ENCODE results near the gene KLF18. TPM values are rescaled to one million over a fixed set of nuclear protein-coding genes. Genes with fewer than 3 reads are reported as not detected.
"Not testable (repeated sequence)": the region's sequence is repeated elsewhere in the genome, so short reads cannot be mapped to it uniquely, and the experiment has no call there.

The KLF18 gene
- polyA plus RNA-seq = not detected

DNA sequence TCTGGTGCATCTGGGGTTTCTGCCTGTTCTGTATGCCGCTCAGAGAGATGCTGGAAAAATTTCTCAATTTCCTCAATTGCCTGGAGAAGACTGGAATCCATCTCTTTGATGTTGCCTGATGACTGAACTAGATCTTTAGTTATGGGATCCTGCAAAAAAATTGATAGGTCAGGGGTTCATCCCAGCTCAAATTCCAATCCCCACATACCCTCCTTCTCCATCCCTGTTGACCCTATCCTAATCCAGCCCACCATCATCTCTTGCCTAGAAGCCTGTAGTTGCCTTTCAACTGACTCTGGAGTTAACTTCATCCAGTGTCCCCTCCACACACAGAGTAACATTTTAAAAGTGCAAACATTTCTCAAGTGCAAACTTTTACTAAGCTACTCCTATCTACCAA lies at the start of gene KLF18:
Gene KLF18, minus strand, starts transcription at position 101 of the 400 bp plus-strand sequence. Its CDS starts 0 bp downstream, at position 101.
- WGBS, 3 donors = 86 to 100% (median 88%) methylated on average over 1 of the region's 1 CpG
- no peak within 1 kb of the TSS for H3K27ac ChIP-seq (ENCODE audit: low read depth, low read length)

DNA sequence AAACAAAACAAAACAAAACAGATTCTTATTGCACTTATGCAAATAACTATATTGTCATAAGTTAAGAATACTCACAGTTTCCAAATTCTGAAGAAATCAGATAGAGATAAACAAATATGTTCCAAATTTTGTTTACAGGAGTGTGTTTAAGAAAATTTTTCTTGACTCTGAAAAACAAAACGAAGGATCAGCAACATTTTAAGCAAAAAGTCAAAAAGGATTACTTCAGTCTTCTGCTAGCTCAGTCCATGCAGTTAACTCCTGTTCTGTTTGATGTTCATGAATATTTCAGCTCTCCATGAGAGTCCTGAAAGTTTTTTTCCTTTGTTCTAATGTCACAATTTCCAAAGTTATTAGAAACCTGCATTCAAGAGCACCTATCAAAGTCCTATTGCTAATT lies 33.2 kb upstream of the KLF18 start:
- 74 to 88% (median 78%) methylated on average over 1 of the region's 1 CpG for WGBS, 3 donors
- H3K27ac ChIP-seq (ENCODE audit: low read depth, low read length) = no peak overlapping the region

GRCh38 chr1:44170281-44170823 lies 28.9 kb upstream of the KLF18 start:
- 87 to 95% (median 95%) methylated on average over 3 of the region's 3 CpGs for WGBS, 3 donors

GRCh38 chr1:44168520-44169098 lies 27.2 kb upstream of the KLF18 start:
- WGBS, 3 donors = 75 to 87% (median 83%) methylated on average over 5 of the region's 5 CpGs
- no peak overlapping the region for H3K27ac ChIP-seq (ENCODE audit: low read depth, low read length)

More at GRCh38 chr1:44170281-44170823, 28.9 kb upstream of the KLF18 start:
- H3K27ac ChIP-seq (ENCODE audit: low read depth, low read length) = no peak overlapping the region

DNA sequence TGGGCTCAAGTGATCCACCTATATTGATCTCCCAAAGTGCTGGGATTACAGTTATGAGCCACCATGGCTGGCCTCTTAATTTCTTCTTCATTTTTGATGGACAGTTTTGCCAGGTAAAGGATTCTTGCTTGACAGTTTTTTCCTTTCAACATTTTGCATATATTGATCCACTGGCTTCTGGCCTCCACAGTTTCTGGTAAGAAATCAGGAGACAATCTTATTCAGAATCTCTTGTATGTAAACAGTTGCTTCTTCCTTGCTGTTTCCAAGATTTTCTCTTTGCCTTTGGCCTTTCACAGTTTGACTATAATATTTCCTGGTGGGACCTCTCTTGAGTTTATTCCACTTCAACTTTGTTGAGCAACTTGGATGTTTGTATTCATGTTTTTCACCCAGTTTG lies 20.1 kb upstream of the KLF18 start:
- no peak overlapping the region for H3K27ac ChIP-seq (ENCODE audit: low read depth, low read length)

- no peak overlapping the region for H3K27ac ChIP-seq (ENCODE audit: low read depth, low read length)
Measured at GRCh38 chr1:44158871-44159270, 17.4 kb upstream of the KLF18 start.

- WGBS, 3 donors = 81 to 91% (median 83%) methylated on average over 1 of the region's 1 CpG
- H3K27ac ChIP-seq (ENCODE audit: low read depth, low read length) = no peak overlapping the region
Measured at GRCh38 chr1:44157903-44158302, 16.5 kb upstream of the KLF18 start.

- WGBS, 3 donors = 86 to 87% (median 86%) methylated on average over 3 of the region's 3 CpGs
- no peak overlapping the region for H3K27ac ChIP-seq (ENCODE audit: low read depth, low read length)
Measured at GRCh38 chr1:44154049-44154448, 12.6 kb upstream of the KLF18 start.

- no peak overlapping the region for H3K27ac ChIP-seq (ENCODE audit: low read depth, low read length)
- WGBS, 3 donors = 84 to 88% (median 88%) methylated on average over 1 of the region's 1 CpG
Measured at GRCh38 chr1:44152692-44153091, 11.3 kb upstream of the KLF18 start.

- H3K27ac ChIP-seq (ENCODE audit: low read depth, low read length) = no peak overlapping the region
- 13 to 35% (median 35%) methylated on average over 1 of the region's 1 CpG for WGBS, 3 donors
Measured at GRCh38 chr1:44151808-44152207, 10.4 kb upstream of the KLF18 start.

DNA sequence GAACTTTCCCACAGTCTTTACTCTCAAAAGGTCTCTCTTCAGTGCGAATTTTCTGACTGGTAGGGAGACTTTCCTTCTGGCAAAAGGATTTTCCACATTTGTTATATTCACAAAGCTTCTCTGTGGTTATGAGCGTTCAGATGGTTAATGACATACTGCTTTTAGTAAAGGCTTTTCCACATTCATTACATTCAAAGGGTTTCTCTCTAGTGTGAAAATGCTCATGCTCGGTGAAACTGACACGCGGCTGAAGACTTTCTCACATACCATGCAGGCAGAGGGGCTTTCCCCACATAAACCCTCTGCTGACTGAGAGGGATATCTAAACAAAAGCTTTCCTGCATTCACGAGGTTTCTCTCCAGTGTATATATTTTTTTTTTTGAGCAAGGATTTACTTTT lies 9.9 kb upstream of the KLF18 start:
- no peak overlapping the region for H3K27ac ChIP-seq (ENCODE audit: low read depth, low read length)
- 59 to 64% (median 63%) methylated on average over 6 of the region's 6 CpGs for WGBS, 3 donors

- WGBS, 3 donors = 81 to 89% (median 82%) methylated on average over 3 of the region's 3 CpGs
- no peak overlapping the region for H3K27ac ChIP-seq (ENCODE audit: low read depth, low read length)
Measured at GRCh38 chr1:44147582-44147981, 6.2 kb upstream of the KLF18 start.

DNA sequence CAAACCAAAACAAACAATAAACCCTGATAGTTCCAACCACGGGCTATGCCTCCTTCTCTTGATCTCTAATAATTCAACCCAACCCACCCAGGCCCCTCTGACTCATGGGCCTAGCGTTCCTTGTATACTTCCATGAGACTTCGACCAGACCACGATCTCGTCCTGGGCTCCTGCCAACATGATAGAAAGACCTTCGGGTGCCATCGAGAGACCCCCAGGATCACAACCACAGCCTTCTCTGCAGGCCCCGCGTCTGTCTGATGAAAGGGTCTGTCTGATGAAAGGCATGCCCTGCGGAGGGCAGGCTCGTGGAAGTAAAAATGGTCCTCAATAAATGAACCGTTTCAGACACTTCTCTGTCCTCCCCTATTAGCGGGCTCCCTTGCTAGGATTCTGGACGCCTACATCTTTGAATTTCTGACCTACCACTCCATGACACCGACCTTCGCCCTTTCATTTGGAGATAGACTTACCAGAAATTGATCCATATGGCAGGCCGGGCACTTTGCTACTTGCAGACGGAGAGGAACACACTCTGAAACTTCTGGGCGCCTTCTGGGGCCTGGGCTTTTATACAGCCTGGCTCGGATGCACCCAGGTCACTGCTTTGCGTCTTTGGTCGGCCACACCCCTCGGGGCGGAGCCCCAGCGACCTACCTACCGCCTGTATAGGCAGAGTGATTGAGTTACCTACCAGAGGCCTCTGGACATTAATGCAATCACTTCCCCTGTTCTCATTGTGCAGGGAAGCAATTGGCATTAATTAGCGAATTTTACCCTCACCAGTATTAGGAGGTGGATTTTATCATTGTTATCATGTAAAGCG lies 5.3 kb upstream of the KLF18 start:
- no peak overlapping the region for H3K27ac ChIP-seq (ENCODE audit: low read depth, low read length)
- WGBS, 3 donors = 88 to 93% (median 92%) methylated on average over 28 of the region's 28 CpGs

- H3K27ac ChIP-seq (ENCODE audit: low read depth, low read length) = no peak overlapping the region
- WGBS, 3 donors = 86 to 98% (median 92%) methylated on average over 2 of the region's 2 CpGs
Measured at GRCh38 chr1:44144962-44145756, 3.7 kb upstream of the KLF18 start.

GRCh38 chr1:44139565-44139964 lies 1.9 kb downstream of the KLF18 start:
- not testable (repeated sequence) for H3K27ac ChIP-seq (ENCODE audit: low read depth, low read length)
- 85 to 95% (median 87%) methylated on average over 7 to 8 of the region's 8 CpGs for WGBS, 3 donors

DNA sequence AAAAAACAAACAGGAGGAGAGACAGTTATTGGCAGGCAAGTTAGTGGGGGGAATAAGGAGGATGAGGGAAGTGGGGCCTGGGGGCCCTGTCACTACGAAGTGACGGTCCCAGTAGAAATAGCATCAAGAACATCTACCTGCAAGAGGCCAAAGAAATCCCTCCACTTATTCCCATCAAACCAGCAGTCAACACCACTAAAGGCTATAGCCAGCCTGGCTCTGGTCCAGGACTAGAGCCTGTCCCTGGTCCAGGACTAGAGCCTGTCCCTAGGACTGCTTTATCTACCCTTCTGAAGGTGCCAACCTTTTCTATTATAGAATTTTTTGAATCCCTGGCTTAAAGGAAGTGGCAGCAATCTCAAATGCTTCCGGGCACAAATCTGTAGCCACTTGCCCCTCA lies 3.2 kb downstream of the KLF18 start:
- no peak overlapping the region for H3K27ac ChIP-seq (ENCODE audit: low read depth, low read length)
- WGBS, 3 donors = 86 to 94% (median 92%) methylated on average over 3 of the region's 3 CpGs

GRCh38 chr1:44135886-44136285 lies 5.5 kb downstream of the KLF18 start:
- 71 to 89% (median 71%) methylated on average over 2 of the region's 2 CpGs for WGBS, 3 donors
- H3K27ac ChIP-seq (ENCODE audit: low read depth, low read length) = no peak overlapping the region

DNA sequence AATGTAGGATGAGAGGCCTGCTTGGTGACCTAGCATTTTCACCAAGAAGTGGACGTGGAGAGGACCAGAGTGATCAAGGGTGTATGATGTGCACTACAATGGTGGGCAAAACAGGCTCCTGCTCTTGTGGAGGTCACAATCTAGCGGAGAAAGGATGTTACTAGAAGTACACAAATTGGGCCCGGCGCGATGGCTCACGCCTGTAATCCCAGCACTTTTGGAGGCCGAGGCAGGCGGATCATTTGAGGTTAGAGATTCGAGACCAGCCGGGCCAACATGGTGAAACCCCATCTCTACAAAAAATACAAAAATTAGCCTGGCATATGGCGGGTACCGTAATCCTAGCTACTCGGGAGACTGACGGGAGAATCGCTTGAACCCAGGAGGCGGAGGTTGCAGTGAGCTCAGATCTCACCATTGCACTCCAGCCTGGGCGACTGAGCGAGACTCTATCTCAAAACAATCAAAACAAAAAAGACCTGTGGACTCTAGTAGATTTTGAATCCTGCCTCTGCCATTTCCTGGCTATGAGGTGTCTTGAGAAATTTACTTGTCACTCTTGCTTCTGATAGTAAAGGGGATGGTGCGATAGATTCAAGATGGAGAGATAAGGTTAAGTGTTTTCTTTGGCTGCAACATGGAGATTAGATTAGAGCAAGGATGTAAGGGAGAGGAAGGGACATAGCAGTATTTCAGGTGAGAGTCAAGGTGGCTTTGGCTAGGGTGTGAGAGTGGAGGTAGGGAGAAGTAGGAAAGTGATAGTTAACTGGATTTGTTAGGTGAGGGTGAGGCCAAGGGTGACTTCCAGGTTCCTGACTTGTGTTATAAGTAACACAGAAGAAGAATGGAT lies 7.1 kb downstream of the KLF18 start:
- H3K27ac ChIP-seq (ENCODE audit: low read depth, low read length) = no peak overlapping the region
- WGBS, 3 donors = 91 to 93% (median 93%) methylated on average over 19 of the region's 19 CpGs
